ENCODE measurements around the gene EVPL. TPM values are rescaled to one million over a fixed set of nuclear protein-coding genes. Genes with fewer than 3 reads are reported as not detected.

Gene EVPL
- total RNA-seq, 3 donors from 2014 or later (not counting 1 experiment from before 2014, with no cell fraction given): 0.94 to 1.2 TPM; not detected in 1

- peaks cover 0 to 7% of the 10 kb centered on the region in 2 donors for H3K4me1 Mint-ChIP-seq
- intact Hi-C loops (cut with micrococcal nuclease): no loop called here
- ATAC-seq (no peak), DNase-seq (no peak)
- no peak overlapping the region for H3K4me3 Mint-ChIP-seq
- Histone ChIP-seq H3K36me3 (ENCODE audit: control insufficient read depth, insufficient read depth, low read length) (no peaks in the 10 kb centered on the region), H3K4me3 (ENCODE audit: low read length) (no peak overlapping the region), H3K27me3 (ENCODE audit: control insufficient read depth, insufficient read depth, low read length) (no peaks in the 10 kb centered on the region), H3K4me1 (ENCODE audit: control insufficient read depth, insufficient read depth, low read length) (peaks cover 8% of the 10 kb centered on the region), H3K9me3 (ENCODE audit: control insufficient read depth, insufficient read depth, low read length) (no peaks in the 10 kb centered on the region), H3K27ac (ENCODE audit: low read length) (no peak overlapping the region)
- 87% methylated on average over 15 of the region's 15 CpGs for WGBS (ENCODE audit: insufficient coverage)
- H3K9me3 Mint-ChIP-seq: no peaks in the 10 kb centered on the region
- H3K27me3 Mint-ChIP-seq (ENCODE audit: low read depth in 2 of 2): no peaks in the 10 kb centered on the region
- TF ChIP-seq, protein P1, sequence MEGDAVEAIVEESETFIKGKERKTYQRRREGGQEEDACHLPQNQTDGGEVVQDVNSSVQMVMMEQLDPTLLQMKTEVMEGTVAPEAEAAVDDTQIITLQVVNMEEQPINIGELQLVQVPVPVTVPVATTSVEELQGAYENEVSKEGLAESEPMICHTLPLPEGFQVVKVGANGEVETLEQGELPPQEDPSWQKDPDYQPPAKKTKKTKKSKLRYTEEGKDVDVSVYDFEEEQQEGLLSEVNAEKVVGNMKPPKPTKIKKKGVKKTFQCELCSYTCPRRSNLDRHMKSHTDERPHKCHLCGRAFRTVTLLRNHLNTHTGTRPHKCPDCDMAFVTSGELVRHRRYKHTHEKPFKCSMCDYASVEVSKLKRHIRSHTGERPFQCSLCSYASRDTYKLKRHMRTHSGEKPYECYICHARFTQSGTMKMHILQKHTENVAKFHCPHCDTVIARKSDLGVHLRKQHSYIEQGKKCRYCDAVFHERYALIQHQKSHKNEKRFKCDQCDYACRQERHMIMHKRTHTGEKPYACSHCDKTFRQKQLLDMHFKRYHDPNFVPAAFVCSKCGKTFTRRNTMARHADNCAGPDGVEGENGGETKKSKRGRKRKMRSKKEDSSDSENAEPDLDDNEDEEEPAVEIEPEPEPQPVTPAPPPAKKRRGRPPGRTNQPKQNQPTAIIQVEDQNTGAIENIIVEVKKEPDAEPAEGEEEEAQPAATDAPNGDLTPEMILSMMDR (IDR thresholded peaks at IDR 0.05): no peak
- H3K36me3 Mint-ChIP-seq: no peaks in the 10 kb centered on the region
- no peak overlapping the region for H3K27ac Mint-ChIP-seq
These were observed 13.7 kb downstream of the EVPL start for GRCh38 chr17:76013377-76013932.

- no peak for DNase-seq
- intact Hi-C loops (cut with micrococcal nuclease): no loop called here
- no peak overlapping the region for H3K27ac ChIP-seq (ENCODE audit: low read length)
- WGBS (ENCODE audit: insufficient coverage): 90% methylated on average over 5 of the region's 5 CpGs
- Mint-ChIP-seq H3K27me3 (ENCODE audit: low read depth in 2 of 2) (no peaks in the 10 kb centered on the region), H3K36me3 (no peaks in the 10 kb centered on the region), H3K9me3 (no peaks in the 10 kb centered on the region), H3K4me1 (peaks cover 0 to 7% of the 10 kb centered on the region in 2 donors), H3K4me3 (no peak overlapping the region), H3K27ac (no peak overlapping the region)
- no peak for ATAC-seq
- H3K4me1 ChIP-seq (ENCODE audit: control insufficient read depth, insufficient read depth, low read length): peaks cover 8% of the 10 kb centered on the region
- no peaks in the 10 kb centered on the region for H3K36me3 ChIP-seq (ENCODE audit: control insufficient read depth, insufficient read depth, low read length)
- TF ChIP-seq, protein P1 (IDR thresholded peaks at IDR 0.05): no peak
- no peaks in the 10 kb centered on the region for H3K9me3 ChIP-seq (ENCODE audit: control insufficient read depth, insufficient read depth, low read length)
- no peaks in the 10 kb centered on the region for H3K27me3 ChIP-seq (ENCODE audit: control insufficient read depth, insufficient read depth, low read length)
- no peak overlapping the region for H3K4me3 ChIP-seq (ENCODE audit: low read length)
These were observed 15.2 kb downstream of the EVPL start for GRCh38 chr17:76011951-76012350.

GRCh38 chr17:76009969-76010661 is 17.0 kb downstream of the EVPL start:
- TF ChIP-seq, protein P1 (IDR thresholded peaks at IDR 0.05): no peak
- no peaks in the 10 kb centered on the region for H3K9me3 ChIP-seq (ENCODE audit: control insufficient read depth, insufficient read depth, low read length)
- 79% methylated on average over 21 of the region's 21 CpGs for WGBS (ENCODE audit: insufficient coverage)
- intact Hi-C loops (cut with micrococcal nuclease): no loop called here
- Mint-ChIP-seq H3K27ac (no peak overlapping the region), H3K4me3 (no peak overlapping the region), H3K36me3 (no peaks in the 10 kb centered on the region), H3K27me3 (ENCODE audit: low read depth in 2 of 2) (no peaks in the 10 kb centered on the region), H3K9me3 (no peaks in the 10 kb centered on the region), H3K4me1 (peaks cover 0 to 7% of the 10 kb centered on the region in 2 donors)
- H3K4me1 ChIP-seq (ENCODE audit: control insufficient read depth, insufficient read depth, low read length): peaks cover 8% of the 10 kb centered on the region
- no peaks in the 10 kb centered on the region for H3K27me3 ChIP-seq (ENCODE audit: control insufficient read depth, insufficient read depth, low read length)
- H3K36me3 ChIP-seq (ENCODE audit: control insufficient read depth, insufficient read depth, low read length): no peaks in the 10 kb centered on the region
- no peak for DNase-seq
- ATAC-seq: no peak
- no peak overlapping the region for H3K27ac ChIP-seq (ENCODE audit: low read length)
- no peak overlapping the region for H3K4me3 ChIP-seq (ENCODE audit: low read length)

Measured in natural killer cell (primary cell).